PC-9 (cell line): Measurements from ENCODE around the gene KCNA10. TPM values are rescaled to one million over a fixed set of nuclear protein-coding genes. Genes with fewer than 3 reads are reported as not detected.
A peak's percentile ranks its signal among the peaks of the same experiment; 100 is the strongest.

Experiments used
- BruUV-seq: library from RNA; stranded (reverse); fragments of 400-500 nt; replicated peaks from 2 replicates; lab custom pipeline; 2021; lab: Mats Ljungman, UMichigan
- CTCF ChIA-PET: fragments of 300-600 bp; sonication (Branson Sonifier 250); formaldehyde crosslinking; loops from one replicate; lab custom pipeline; 2022; ENCODE audit warnings: antibody characterized with exemption; lab: Charles Lee
- POLR2A ChIA-PET: fragments of 300-600 bp; sonication (Branson Sonifier 250); formaldehyde crosslinking; loops from one replicate; lab custom pipeline; 2022; ENCODE audit warnings: antibody characterized with exemption; ENCODE audit not compliant: unreplicated experiment; lab: Charles Lee
- DNase-seq, 2 experiments: peaks; one replicate each; pipeline versions ENCODE4 v3.0.0 to v3.0.0-alpha.2; 2015 to 2022; ENCODE audit warnings: mixed read lengths in 1 of 2
- H2AFZ ChIP-seq: fragments of 200-600 bp; sonication (generic); 2 replicates; pipeline ENCODE4 v1.8.1; 2017; ENCODE audit warnings: antibody characterized with exemption
- H3F3A ChIP-seq: fragments of 200-600 bp; sonication (generic); 2 replicates; pipeline ENCODE4 v1.8.1; 2017; ENCODE audit warnings: antibody characterized with exemption, mild to moderate bottlenecking, low read depth; ENCODE audit not compliant: insufficient read depth
- H3K27ac ChIP-seq: fragments of 200-600 bp; sonication (generic); 2 replicates; pipeline ENCODE4 v1.6.1; 2016; ENCODE audit warnings: mixed run types
- H3K27me3 ChIP-seq: fragments of 200-600 bp; sonication (generic); 2 replicates; pipeline ENCODE4 v1.6.1; 2016; ENCODE audit warnings: low read depth, mixed run types; ENCODE audit not compliant: insufficient read depth
- H3K36me3 ChIP-seq: fragments of 200-600 bp; sonication (generic); 2 replicates; pipeline ENCODE4 v1.6.1; 2016; ENCODE audit warnings: low read depth, mixed run types
- H3K4me1 ChIP-seq: fragments of 200-600 bp; sonication (generic); replicated peaks from 2 replicates; pipeline ENCODE4 v1.6.1; 2016; ENCODE audit warnings: mixed run types; ENCODE audit not compliant: insufficient read depth
- H3K4me2 ChIP-seq: fragments of 200-600 bp; sonication (generic); 2 replicates; pipeline ENCODE4 v1.6.1; 2017; ENCODE audit warnings: mixed run types
- H3K4me3 ChIP-seq: fragments of 200-600 bp; sonication (generic); 2 replicates; pipeline ENCODE4 v1.6.1; 2016; ENCODE audit warnings: mixed run types
- H3K79me2 ChIP-seq: fragments of 200-600 bp; sonication (generic); 2 replicates; pipeline ENCODE4 v1.6.1; 2017; ENCODE audit warnings: low read depth, mixed run types
- H3K9me2 ChIP-seq: fragments of 200-600 bp; sonication (generic); 2 replicates; pipeline ENCODE4 v1.8.1; 2017; ENCODE audit warnings: mild to moderate bottlenecking; ENCODE audit not compliant: insufficient read depth
- H3K9me3 ChIP-seq: fragments of 200-600 bp; sonication (generic); 2 replicates; pipeline ENCODE4 v1.8.1; 2016; ENCODE audit warnings: low read depth; ENCODE audit not compliant: insufficient read depth
- H4K20me1 ChIP-seq: fragments of 200-600 bp; sonication (generic); 2 replicates; pipeline ENCODE4 v1.8.1; 2017; ENCODE audit not compliant: insufficient read depth
- CTCF ChIP-seq: fragments of 200-600 bp; sonication (generic); conservative IDR thresholded peaks from 2 replicates; pipeline ENCODE4 v1.6.1; 2017; ENCODE audit warnings: mixed run types, antibody characterized with exemption, mild to moderate bottlenecking, moderate library complexity
- EZH2 ChIP-seq: fragments of 200-600 bp; sonication (generic); IDR thresholded peaks from 2 replicates; pipeline ENCODE4 v1.8.0; 2017; ENCODE audit warnings: antibody characterized with exemption, low read depth
- intact Hi-C: fragments of 100-400 bp; cut with micrococcal nuclease; formaldehyde crosslinking; loops from one replicate; pipeline ENCODE4 v1.10.0; 2022; ENCODE audit not compliant: unreplicated experiment
- total RNA-seq: library from RNA; stranded (reverse); gene quantifications from 2 replicates; pipeline ENCODE4 v1.2.3, GENCODE V29; 2021

Gene KCNA10
- total RNA-seq, 1 experiment from 2014 or later, result not detected

- no peak overlapping the region for H3K27ac ChIP-seq
- peaks cover 8% of the 10 kb centered on the region; the same call in 1 of the 2 replicates for H3K4me1 ChIP-seq
- intact Hi-C loops, result no loop called here
- peak overlapping the region; percentile 20; the same call in 1 of the 2 replicates for H3K4me2 ChIP-seq
- H3K9me3 ChIP-seq, result no peaks in the 10 kb centered on the region
- TF ChIP-seq EZH2 (no peak), CTCF (no peak)
- H3K9me2 ChIP-seq, result no peaks in the 10 kb centered on the region
- H3K4me3 ChIP-seq, result no peak overlapping the region
- no peaks in the 10 kb centered on the region for H3F3A ChIP-seq
- no peak for DNase-seq
- no peaks in the 10 kb centered on the region for H4K20me1 ChIP-seq
- H3K79me2 ChIP-seq, result no peaks in the 10 kb centered on the region
- no TSS peak for BruUV-seq
- H3K27me3 ChIP-seq, result no peaks in the 10 kb centered on the region
- no peak overlapping the region for H2AFZ ChIP-seq
- H3K36me3 ChIP-seq, result no peaks in the 10 kb centered on the region
- ChIA-PET CTCF (no interaction called here), POLR2A (no interaction called here)
These were observed 31.2 kb downstream of the KCNA10 start for GRCh38 chr1:110487726-110488125.

GRCh38 chr1:110485725-110486124, 33.2 kb downstream of the KCNA10 start:
- H3K9me3 ChIP-seq, result no peaks in the 10 kb centered on the region
- CTCF ChIA-PET, result no interaction called here
- no peak overlapping the region for H2AFZ ChIP-seq
- intact Hi-C loops, result no loop called here
- H3K27ac ChIP-seq, result no peak overlapping the region
- no peaks in the 10 kb centered on the region for H3K36me3 ChIP-seq
- no TSS peak for BruUV-seq
- no peaks in the 10 kb centered on the region for H3K79me2 ChIP-seq
- no peaks in the 10 kb centered on the region for H3F3A ChIP-seq
- no peak overlapping the region for H3K4me3 ChIP-seq
- no peak for TF ChIP-seq EZH2
- no peak for TF ChIP-seq CTCF
- no peaks in the 10 kb centered on the region for H3K9me2 ChIP-seq
- peaks cover 8% of the 10 kb centered on the region; the same call in 1 of the 2 replicates for H3K4me1 ChIP-seq
- H3K4me2 ChIP-seq, result no peak overlapping the region
- no peak for DNase-seq
- no peaks in the 10 kb centered on the region for H3K27me3 ChIP-seq
- no peaks in the 10 kb centered on the region for H4K20me1 ChIP-seq
- POLR2A ChIA-PET, result no interaction called here

- peaks cover 8% of the 10 kb centered on the region; the same call in 1 of the 2 replicates for H3K4me1 ChIP-seq
- H3K9me2 ChIP-seq, result no peaks in the 10 kb centered on the region
- intact Hi-C loops, result no loop called here
- no peak for TF ChIP-seq CTCF
- no peak for TF ChIP-seq EZH2
- H3K27ac ChIP-seq, result no peak overlapping the region
- no peak overlapping the region for H2AFZ ChIP-seq
- H3K9me3 ChIP-seq, result no peaks in the 10 kb centered on the region
- H3F3A ChIP-seq, result no peaks in the 10 kb centered on the region
- no peak overlapping the region for H3K4me3 ChIP-seq
- ChIA-PET POLR2A (no interaction called here), CTCF (no interaction called here)
- no peak overlapping the region for H3K4me2 ChIP-seq
- BruUV-seq, result no TSS peak
- no peaks in the 10 kb centered on the region for H3K27me3 ChIP-seq
- H4K20me1 ChIP-seq, result no peaks in the 10 kb centered on the region
- DNase-seq, result no peak
- H3K36me3 ChIP-seq, result no peaks in the 10 kb centered on the region
- H3K79me2 ChIP-seq, result no peaks in the 10 kb centered on the region
These were observed 34.2 kb downstream of the KCNA10 start for GRCh38 chr1:110484801-110485200.
